GM12878 (cell line): ENCODE measurements around the gene ZMIZ1. TPM values are rescaled to one million over a fixed set of nuclear protein-coding genes. Genes with fewer than 3 reads are reported as not detected.

ENCODE experiments used
- ATAC-seq: fragments of 200-7000 bp; cut with Tn5 transposase; 3 replicates; pipeline ENCODE4 v1.9.1; 2020; ENCODE audit warnings: mild to moderate bottlenecking, moderate library complexity
- BruUV-seq: library from RNA; stranded (reverse); fragments of 400-500 nt; replicated peaks from 2 replicates; lab custom pipeline; 2021; lab: Mats Ljungman, UMichigan
- CTCF ChIA-PET: fragments of 300-600 bp; sonication (Branson Sonifier 250); formaldehyde crosslinking; extraction: SDS; loops from one replicate; lab custom pipeline; 2021; ENCODE audit warnings: inconsistent platforms; lab: Yijun Ruan, JAX
- POLR2A ChIA-PET: fragments of 350-600 bp; formaldehyde crosslinking; extraction: SDS; loops from one replicate; lab custom pipeline; 2021; ENCODE audit warnings: inconsistent platforms; lab: Charles Lee
- RAD21 ChIA-PET: fragments of 300-600 bp; sonication (Branson Sonifier 250); formaldehyde crosslinking; loops from one replicate; lab custom pipeline; 2023; ENCODE audit warnings: antibody characterized with exemption; ENCODE audit not compliant: unreplicated experiment; lab: Charles Lee
- SMC1A ChIA-PET: fragments of 300-600 bp; sonication (Branson Sonifier 250); formaldehyde crosslinking; loops from one replicate; lab custom pipeline; 2023; ENCODE audit not compliant: unreplicated experiment, uncharacterized antibody; lab: Charles Lee
- DNase-seq: peaks from one replicate; pipeline ENCODE4 v3.0.0-alpha.2; 2011; ENCODE audit warnings: low read depth, low spot score
- FAIRE-seq: peaks from 3 replicates; lab custom pipeline; 2011; peaks lifted over from hg19 to GRCh38; lab: Jason Lieb, UNC
- H2AFZ ChIP-seq: 2 replicates; pipeline ENCODE4 v1.6.0; 2011; ENCODE audit warnings: low read depth, low read length, control low read depth; ENCODE audit not compliant: control insufficient read depth
- H3K27ac ChIP-seq: 2 replicates; pipeline ENCODE4 v1.5.1; 2011; ENCODE audit warnings: control low read depth; ENCODE audit not compliant: control insufficient read depth, insufficient read depth
- H3K27me3 ChIP-seq, 2 experiments: replicated peaks in 1 of 2; 2 replicates each; pipeline versions ENCODE4 v1.6.0 to v1.6.1; 2011; ENCODE audit warnings: low read length in 1 of 2; ENCODE audit not compliant: control insufficient read depth in 2 of 2, insufficient read depth in 2 of 2
- H3K36me3 ChIP-seq, 2 experiments: 2 replicates each; pipeline ENCODE4 v1.5.1; 2011; ENCODE audit warnings: low read length in 1 of 2; ENCODE audit not compliant: control insufficient read depth in 2 of 2, insufficient read depth in 2 of 2
- H3K4me1 ChIP-seq: 2 replicates; pipeline ENCODE4 v1.6.1; 2011; ENCODE audit warnings: mild to moderate bottlenecking, low read length, moderate library complexity, mixed read lengths; ENCODE audit not compliant: control insufficient read depth, insufficient read depth
- H3K4me2 ChIP-seq: 2 replicates; pipeline ENCODE4 v1.6.0; 2011; ENCODE audit warnings: control low read depth; ENCODE audit not compliant: control insufficient read depth, insufficient read depth
- H3K4me3 ChIP-seq: fragments of 200-600 bp; sonication (generic); 2 replicates; pipeline ENCODE4 v1.5.1; 2016
- H3K79me2 ChIP-seq: 2 replicates; pipeline ENCODE4 v1.6.0; 2011; ENCODE audit warnings: low read length; ENCODE audit not compliant: control insufficient read depth, insufficient read depth
- H3K9ac ChIP-seq: 2 replicates; pipeline ENCODE4 v1.8.0; 2011; ENCODE audit warnings: low read length, control low read depth, mixed read lengths; ENCODE audit not compliant: control insufficient read depth, insufficient read depth
- H3K9me3 ChIP-seq: replicated peaks from 3 replicates; pipeline ENCODE4 v1.5.1; 2011; ENCODE audit warnings: mild to moderate bottlenecking, low read length; ENCODE audit not compliant: control insufficient read depth, insufficient read depth
- H4K20me1 ChIP-seq: 2 replicates; pipeline ENCODE4 v1.6.0; 2011; ENCODE audit not compliant: control insufficient read depth, insufficient read depth
- POLR2AphosphoS2 ChIP-seq: IDR thresholded peaks from 2 replicates; pipeline ENCODE4 v1.6.1; 2011; ENCODE audit warnings: low read depth, mild to moderate bottlenecking, low read length, improper control_type of control experiment, moderate library complexity
- POLR2AphosphoS5 ChIP-seq: IDR thresholded peaks from 2 replicates; pipeline ENCODE4 v1.6.1; 2011; ENCODE audit warnings: mild to moderate bottlenecking, low read length, inconsistent platforms
- RFX5 ChIP-seq: IDR thresholded peaks from 2 replicates; pipeline ENCODE4 v1.6.1; 2011; ENCODE audit warnings: low read depth, low read length, improper control_type of control experiment
- WGBS: methylation state at CpG from one replicate; pipeline ENCODE4 v1.1.6; 2016; ENCODE audit warnings: low lambda C conversion rate; ENCODE audit not compliant: insufficient replicate concordance, insufficient coverage; ENCODE audit errors: missing lambda C conversion rate; 5-methylcytosine and 5-hydroxymethylcytosine counted together
- in situ Hi-C: fragments of 300-500 bp; cut with MboI; formaldehyde crosslinking; loops from 9 replicates; pipeline ENCODE4 v1.14.3; 2018; ENCODE audit warnings: mixed read lengths
- intact Hi-C: fragments of 100-400 bp; cut with micrococcal nuclease; formaldehyde crosslinking; loops from one replicate; pipeline ENCODE4 v1.14.2; 2022; ENCODE audit not compliant: unreplicated experiment
- polyA plus RNA-seq, 11 experiments: library from polyadenylated mRNA; depleted of rRNA in 4 of 11; unstranded in 6 of 11; stranded (reverse) in 5 of 11; fragments of >200 nt; fragmentation: Nextera tagmentation in 4 of 11; fragmentation: Illumina TruSeq in 1 of 11; extraction: Ambion mirVana in 4 of 11; extraction: Trizol in 1 of 11; gene quantifications; 1 replicate in 1 of 11; 2 replicates in 10 of 11; pipeline versions ENCODE4 v1.2.1 to v1.2.3, GENCODE V29; 2011 to 2016; ENCODE audit warnings: inconsistent platforms in 2 of 11, missing spikeins in 2 of 11, low read depth in 1 of 11
- total RNA-seq, 4 experiments: library from RNA; depleted of rRNA in 3 of 4; stranded (reverse); fragments of >200 nt in 3 of 4; fragmentation: Illumina TruSeq in 1 of 4; extraction: Trizol in 1 of 4; gene quantifications; 2 replicates each; pipeline versions ENCODE4 v1.2.1 to v1.2.3, GENCODE V29; 2013 to 2021
- TF ChIP-seq, protein P1 (sequence below): IDR thresholded peaks from 2 replicates; pipeline ENCODE4 v1.6.1; 2012; ENCODE audit warnings: improper control_type of control experiment, low read depth, low read length; ENCODE audit not compliant: insufficient replicate concordance
- TF ChIP-seq, protein P2 (sequence below): IDR thresholded peaks from 2 replicates; pipeline ENCODE4 v1.6.1; 2012; ENCODE audit warnings: low read depth, low read length, improper control_type of control experiment
- TF ChIP-seq, protein P3 (sequence below): IDR thresholded peaks from 2 replicates; pipeline ENCODE4 v1.6.1; 2011; ENCODE audit warnings: borderline replicate concordance, low read depth, mild to moderate bottlenecking, moderate library complexity, mixed read lengths, low read length; ENCODE audit not compliant: insufficient read depth; ENCODE audit errors: extremely low read length

Gene ZMIZ1
- total and polyA plus RNA-seq, 10 of the 15 experiments (the other 5 are each of a cell fraction or from before 2014, with no cell fraction given) = 3.1 to 82.3 (median 14.9) TPM

DNA sequence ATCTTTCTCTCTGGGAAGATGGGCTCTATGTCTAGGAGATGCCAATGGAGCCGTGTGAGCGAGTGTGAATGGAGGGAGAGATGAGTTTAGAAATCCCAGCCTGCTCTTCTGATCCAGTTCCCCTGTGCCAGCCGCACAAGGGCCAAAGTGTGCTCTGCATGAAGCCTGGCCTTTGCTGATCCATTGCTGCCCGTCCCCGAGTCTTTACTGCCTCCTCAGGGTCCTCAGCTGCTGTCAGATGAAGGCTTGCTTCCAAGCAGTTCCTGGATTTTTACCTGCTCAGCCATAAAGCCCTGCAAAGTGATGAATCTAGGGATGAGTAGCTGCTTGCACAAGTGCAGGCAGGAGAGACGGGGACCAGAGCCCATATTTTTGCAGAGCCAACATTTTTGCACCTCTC lies 115.9 kb downstream of the ZMIZ1 start:
- H3K27me3 ChIP-seq = no peaks in the 10 kb centered on the region
- no peak for DNase-seq
- no peak for TF ChIP-seq POLR2AphosphoS2
- TF ChIP-seq, protein P1, sequence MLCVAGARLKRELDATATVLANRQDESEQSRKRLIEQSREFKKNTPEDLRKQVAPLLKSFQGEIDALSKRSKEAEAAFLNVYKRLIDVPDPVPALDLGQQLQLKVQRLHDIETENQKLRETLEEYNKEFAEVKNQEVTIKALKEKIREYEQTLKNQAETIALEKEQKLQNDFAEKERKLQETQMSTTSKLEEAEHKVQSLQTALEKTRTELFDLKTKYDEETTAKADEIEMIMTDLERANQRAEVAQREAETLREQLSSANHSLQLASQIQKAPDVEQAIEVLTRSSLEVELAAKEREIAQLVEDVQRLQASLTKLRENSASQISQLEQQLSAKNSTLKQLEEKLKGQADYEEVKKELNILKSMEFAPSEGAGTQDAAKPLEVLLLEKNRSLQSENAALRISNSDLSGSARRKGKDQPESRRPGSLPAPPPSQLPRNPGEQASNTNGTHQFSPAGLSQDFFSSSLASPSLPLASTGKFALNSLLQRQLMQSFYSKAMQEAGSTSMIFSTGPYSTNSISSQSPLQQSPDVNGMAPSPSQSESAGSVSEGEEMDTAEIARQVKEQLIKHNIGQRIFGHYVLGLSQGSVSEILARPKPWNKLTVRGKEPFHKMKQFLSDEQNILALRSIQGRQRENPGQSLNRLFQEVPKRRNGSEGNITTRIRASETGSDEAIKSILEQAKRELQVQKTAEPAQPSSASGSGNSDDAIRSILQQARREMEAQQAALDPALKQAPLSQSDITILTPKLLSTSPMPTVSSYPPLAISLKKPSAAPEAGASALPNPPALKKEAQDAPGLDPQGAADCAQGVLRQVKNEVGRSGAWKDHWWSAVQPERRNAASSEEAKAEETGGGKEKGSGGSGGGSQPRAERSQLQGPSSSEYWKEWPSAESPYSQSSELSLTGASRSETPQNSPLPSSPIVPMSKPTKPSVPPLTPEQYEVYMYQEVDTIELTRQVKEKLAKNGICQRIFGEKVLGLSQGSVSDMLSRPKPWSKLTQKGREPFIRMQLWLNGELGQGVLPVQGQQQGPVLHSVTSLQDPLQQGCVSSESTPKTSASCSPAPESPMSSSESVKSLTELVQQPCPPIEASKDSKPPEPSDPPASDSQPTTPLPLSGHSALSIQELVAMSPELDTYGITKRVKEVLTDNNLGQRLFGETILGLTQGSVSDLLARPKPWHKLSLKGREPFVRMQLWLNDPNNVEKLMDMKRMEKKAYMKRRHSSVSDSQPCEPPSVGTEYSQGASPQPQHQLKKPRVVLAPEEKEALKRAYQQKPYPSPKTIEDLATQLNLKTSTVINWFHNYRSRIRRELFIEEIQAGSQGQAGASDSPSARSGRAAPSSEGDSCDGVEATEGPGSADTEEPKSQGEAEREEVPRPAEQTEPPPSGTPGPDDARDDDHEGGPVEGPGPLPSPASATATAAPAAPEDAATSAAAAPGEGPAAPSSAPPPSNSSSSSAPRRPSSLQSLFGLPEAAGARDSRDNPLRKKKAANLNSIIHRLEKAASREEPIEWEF = no peak
- TF ChIP-seq, protein P2, sequence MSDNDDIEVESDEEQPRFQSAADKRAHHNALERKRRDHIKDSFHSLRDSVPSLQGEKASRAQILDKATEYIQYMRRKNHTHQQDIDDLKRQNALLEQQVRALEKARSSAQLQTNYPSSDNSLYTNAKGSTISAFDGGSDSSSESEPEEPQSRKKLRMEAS = no peak
- TF ChIP-seq RFX5 = no peak
- TF ChIP-seq, protein P3, sequence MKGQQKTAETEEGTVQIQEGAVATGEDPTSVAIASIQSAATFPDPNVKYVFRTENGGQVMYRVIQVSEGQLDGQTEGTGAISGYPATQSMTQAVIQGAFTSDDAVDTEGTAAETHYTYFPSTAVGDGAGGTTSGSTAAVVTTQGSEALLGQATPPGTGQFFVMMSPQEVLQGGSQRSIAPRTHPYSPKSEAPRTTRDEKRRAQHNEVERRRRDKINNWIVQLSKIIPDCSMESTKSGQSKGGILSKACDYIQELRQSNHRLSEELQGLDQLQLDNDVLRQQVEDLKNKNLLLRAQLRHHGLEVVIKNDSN = no peak
- no peak for TF ChIP-seq POLR2AphosphoS5
- ATAC-seq = no peak
- H4K20me1 ChIP-seq = no peaks in the 10 kb centered on the region
- no peak overlapping the region for H3K4me2 ChIP-seq
- H3K4me3 ChIP-seq = no peak overlapping the region
- H3K27ac ChIP-seq = no peak overlapping the region
- H3K9ac ChIP-seq = no peak overlapping the region
- in situ Hi-C loops = no loop called here
- H3K79me2 ChIP-seq = no peaks in the 10 kb centered on the region
- intact Hi-C loops = no loop called here
- 32% methylated on average over 6 of the region's 6 CpGs for WGBS
- no peak for FAIRE-seq
- H3K9me3 ChIP-seq = no peaks in the 10 kb centered on the region
- no peak overlapping the region for H2AFZ ChIP-seq
- no TSS peak for BruUV-seq
- H3K36me3 ChIP-seq = no peaks in the 10 kb centered on the region
- H3K4me1 ChIP-seq = no peaks in the 10 kb centered on the region
- POLR2A ChIA-PET = no interaction called here
- SMC1A ChIA-PET = no interaction called here
- RAD21 ChIA-PET = no interaction called here
- CTCF ChIA-PET = no interaction called here
